Peyer's patch (tissue), 4 donors: ENCODE data around the gene PHF13.

Experiments
- CTCF ChIP-seq, 6 experiments: fragments of 450-650 bp in 4 of 6; fragments of 200-600 bp in 2 of 6; sonication (generic) in 1 of 6; IDR thresholded peaks; one replicate each; pipeline ENCODE4 v1.5.1; 2017 to 2019; ENCODE audit warnings: antibody characterized with exemption in 6 of 6, mild to moderate bottlenecking in 3 of 6, moderate library complexity in 1 of 6
- POLR2A ChIP-seq, 2 donors: fragments of 450-650 bp; IDR thresholded peaks; one replicate each; pipeline ENCODE4 v1.5.1; 2017; ENCODE audit warnings: antibody characterized with exemption in 2 of 2, mild to moderate bottlenecking in 2 of 2, moderate library complexity in 2 of 2

- TF ChIP-seq POLR2A (IDR thresholded peaks at IDR 0.05): no peak
- peak in 4 of 6 experiments; percentile 4 to 23 (median 13) for TF ChIP-seq CTCF (IDR thresholded peaks at IDR 0.05)
These were observed 29.1 kb upstream of the PHF13 start for GRCh38 chr1:6584126-6585080.
